ENCODE data around the gene INTS15.

Gene INTS15

GRCh38 chr7:6654113-6654841 is 64.5 kb downstream of the INTS15 start:
- Histone ChIP-seq H4K20me1 (ENCODE audit: insufficient read depth, low read length, poor library complexity, severe bottlenecking) (no peaks in the 10 kb centered on the region), H3K9me3 (ENCODE audit: insufficient read depth, low read depth, low read length) (no peaks in the 10 kb centered on the region), H3K4me3 (ENCODE audit: low read length, poor library complexity, severe bottlenecking) (no peak overlapping the region), H3K79me2 (ENCODE audit: insufficient read depth, low read length) (peaks cover 3% of the 10 kb centered on the region; the same call in 1 of the 2 replicates), H3K9me2 (replicated peaks; ENCODE audit: low read depth, low read length) (no peaks in the 10 kb centered on the region), H3F3A (ENCODE audit: low read depth) (no peaks in the 10 kb centered on the region), H3K4me1 (ENCODE audit: insufficient read depth, low read length, poor library complexity, severe bottlenecking) (no peaks in the 10 kb centered on the region), H3K27me3 (ENCODE audit: insufficient read depth, low read length, poor library complexity, severe bottlenecking) (no peaks in the 10 kb centered on the region), H3K36me3 (ENCODE audit: insufficient read depth, low read length) (peaks cover 28% of the 10 kb centered on the region; the same call in 1 of the 2 replicates), H2AFZ (ENCODE audit: low read length) (no peak overlapping the region), H3K4me2 (ENCODE audit: low read depth, low read length, poor library complexity, severe bottlenecking) (no peak overlapping the region), H3K9ac (ENCODE audit: low read depth, low read length, poor library complexity, severe bottlenecking) (no peak overlapping the region)
- TF ChIP-seq EZH2phosphoT487 (IDR thresholded peaks at IDR 0.05; ENCODE audit: borderline replicate concordance) (no peak), CTCF (conservative IDR thresholded peaks at IDR 0.05; ENCODE audit: low read length) (no peak)

GRCh38 chr7:6654842-6655610 is 65.2 kb downstream of the INTS15 start:
- H3K79me2 ChIP-seq (ENCODE audit: insufficient read depth, low read length) = no peaks in the 10 kb centered on the region
- TF ChIP-seq EZH2phosphoT487 (IDR thresholded peaks at IDR 0.05; ENCODE audit: borderline replicate concordance) (no peak), CTCF (conservative IDR thresholded peaks at IDR 0.05; ENCODE audit: low read length) (no peak)
- no peaks in the 10 kb centered on the region for H3K27me3 ChIP-seq (ENCODE audit: insufficient read depth, low read length, poor library complexity, severe bottlenecking)
- no peak overlapping the region for H3K4me3 ChIP-seq (ENCODE audit: low read length, poor library complexity, severe bottlenecking)
- no peaks in the 10 kb centered on the region for H3K4me1 ChIP-seq (ENCODE audit: insufficient read depth, low read length, poor library complexity, severe bottlenecking)
- H3K9ac ChIP-seq (ENCODE audit: low read depth, low read length, poor library complexity, severe bottlenecking) = no peak overlapping the region
- no peak overlapping the region for H3K4me2 ChIP-seq (ENCODE audit: low read depth, low read length, poor library complexity, severe bottlenecking)
- H3K36me3 ChIP-seq (ENCODE audit: insufficient read depth, low read length) = peaks cover 28% of the 10 kb centered on the region; the same call in 1 of the 2 replicates
- H3F3A ChIP-seq (ENCODE audit: low read depth) = no peaks in the 10 kb centered on the region
- H2AFZ ChIP-seq (ENCODE audit: low read length) = no peak overlapping the region
- H4K20me1 ChIP-seq (ENCODE audit: insufficient read depth, low read length, poor library complexity, severe bottlenecking) = no peaks in the 10 kb centered on the region
- H3K9me3 ChIP-seq (ENCODE audit: insufficient read depth, low read depth, low read length) = no peaks in the 10 kb centered on the region
- no peaks in the 10 kb centered on the region for H3K9me2 ChIP-seq (replicated peaks; ENCODE audit: low read depth, low read length)

GRCh38 chr7:6655636-6656385 is 66.0 kb downstream of the INTS15 start:
- Histone ChIP-seq H3K4me2 (ENCODE audit: low read depth, low read length, poor library complexity, severe bottlenecking) (no peak overlapping the region), H3K4me1 (ENCODE audit: insufficient read depth, low read length, poor library complexity, severe bottlenecking) (no peaks in the 10 kb centered on the region), H3K9me2 (replicated peaks; ENCODE audit: low read depth, low read length) (no peaks in the 10 kb centered on the region), H3K4me3 (ENCODE audit: low read length, poor library complexity, severe bottlenecking) (no peak overlapping the region), H3K9me3 (ENCODE audit: insufficient read depth, low read depth, low read length) (no peaks in the 10 kb centered on the region), H3K27me3 (ENCODE audit: insufficient read depth, low read length, poor library complexity, severe bottlenecking) (no peaks in the 10 kb centered on the region), H3F3A (ENCODE audit: low read depth) (no peaks in the 10 kb centered on the region), H3K9ac (ENCODE audit: low read depth, low read length, poor library complexity, severe bottlenecking) (no peak overlapping the region), H2AFZ (ENCODE audit: low read length) (no peak overlapping the region), H4K20me1 (ENCODE audit: insufficient read depth, low read length, poor library complexity, severe bottlenecking) (no peaks in the 10 kb centered on the region), H3K36me3 (ENCODE audit: insufficient read depth, low read length) (peaks cover 23% of the 10 kb centered on the region; the same call in 1 of the 2 replicates), H3K79me2 (ENCODE audit: insufficient read depth, low read length) (no peaks in the 10 kb centered on the region)
- no peak for TF ChIP-seq EZH2phosphoT487 (IDR thresholded peaks at IDR 0.05; ENCODE audit: borderline replicate concordance)
- TF ChIP-seq CTCF (conservative IDR thresholded peaks at IDR 0.05; ENCODE audit: low read length) = no peak
